Cerebellar nuclear complex (tissue), 1 donor: ENCODE results near the gene DNAH6.

Source experiments
- DNase-seq, 2 experiments: peaks; one replicate each; lab custom pipeline; 2025; lab: John Stamatoyannopoulos, UW

Gene DNAH6

GRCh38 chr2:84628486-84628885 lies 112.2 kb downstream of the DNAH6 start:
- DNase-seq: no peak

- no peak for DNase-seq
Observed at GRCh38 chr2:84629550-84629949, 113.3 kb downstream of the DNAH6 start.

DNA sequence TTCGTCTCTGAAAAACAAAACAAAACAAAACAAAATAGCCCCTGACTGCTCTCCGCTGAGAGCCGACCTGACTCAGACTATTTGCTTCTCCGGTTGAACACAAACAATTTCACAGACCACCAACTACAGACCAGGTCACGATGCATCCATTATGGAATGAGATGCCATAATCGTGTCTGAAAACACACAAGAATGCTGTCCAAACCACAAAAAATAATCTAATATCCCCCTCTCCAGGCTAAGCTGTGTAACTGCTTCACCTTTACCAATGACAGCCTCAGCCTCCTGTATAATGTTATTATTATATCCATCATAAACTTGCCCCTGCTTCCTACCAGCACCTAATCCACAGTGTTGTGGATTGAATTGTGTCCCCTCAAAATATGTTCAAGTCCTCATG lies 114.7 kb downstream of the DNAH6 start:
- no peak for DNase-seq

DNA sequence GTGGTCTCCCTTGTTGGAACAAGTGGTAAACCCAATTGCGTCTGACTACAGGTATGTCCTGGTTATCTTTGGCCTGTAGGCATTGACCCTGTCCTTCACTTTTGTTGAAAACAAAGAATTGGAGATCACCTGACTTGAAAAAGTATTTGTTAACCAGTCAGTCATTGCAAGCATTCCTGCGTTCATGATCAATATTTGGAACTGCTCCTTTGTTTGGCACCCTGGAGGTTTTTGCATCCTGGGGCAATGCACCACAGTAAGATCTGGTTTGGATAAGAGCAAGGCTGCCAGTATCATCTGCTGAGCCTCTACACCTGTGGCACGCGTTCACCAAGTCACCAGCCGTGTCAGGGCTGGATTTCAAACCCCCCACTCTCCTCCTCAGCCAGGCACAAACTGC lies 115.7 kb downstream of the DNAH6 start:
- no peak for DNase-seq

- no peak for DNase-seq
Observed at GRCh38 chr2:84636080-84636971, 120.0 kb downstream of the DNAH6 start.

GRCh38 chr2:84639751-84640150 lies 123.5 kb downstream of the DNAH6 start:
- no peak for DNase-seq

GRCh38 chr2:84640411-84640810 lies 124.1 kb downstream of the DNAH6 start:
- DNase-seq: no peak

GRCh38 chr2:84641021-84641420 lies 124.7 kb downstream of the DNAH6 start:
- DNase-seq: no peak

- no peak for DNase-seq
Observed at GRCh38 chr2:84643991-84644390, 127.7 kb downstream of the DNAH6 start.

GRCh38 chr2:84646514-84646913 lies 130.2 kb downstream of the DNAH6 start:
- DNase-seq: no peak

GRCh38 chr2:84647267-84647666 lies 131.0 kb downstream of the DNAH6 start:
- no peak for DNase-seq

- DNase-seq: no peak
Observed at GRCh38 chr2:84649058-84649457, 132.8 kb downstream of the DNAH6 start.

DNA sequence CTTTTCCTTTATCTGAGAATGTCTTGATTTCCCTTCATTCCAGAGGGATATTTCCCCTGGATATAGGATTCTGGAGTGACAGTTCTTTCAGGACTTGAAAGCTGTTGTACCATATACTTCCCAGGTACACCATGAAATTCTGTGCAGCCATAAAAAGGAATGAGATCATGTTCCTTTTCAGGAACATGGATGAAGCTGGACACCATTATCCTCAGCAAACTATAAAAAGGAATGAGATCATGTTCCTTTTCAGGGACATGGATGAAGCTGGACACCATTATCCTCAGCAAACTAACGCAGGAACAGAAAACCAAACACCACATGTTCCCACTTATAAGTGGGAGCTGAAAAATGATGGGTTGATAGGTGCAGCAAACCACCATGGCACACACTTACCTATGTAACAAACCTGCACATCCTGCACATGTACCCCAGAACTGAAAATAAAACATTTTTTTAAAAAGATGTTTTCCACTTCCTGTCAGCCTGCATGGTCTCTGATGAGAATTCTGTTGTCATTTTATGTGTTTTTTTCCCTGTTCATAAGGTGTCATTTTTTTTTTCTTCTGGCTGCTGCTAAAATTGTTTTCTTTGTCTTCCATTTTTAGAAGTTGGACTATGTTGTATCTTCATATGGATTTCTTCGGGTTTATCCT lies 133.3 kb downstream of the DNAH6 start:
- DNase-seq: no peak

DNA sequence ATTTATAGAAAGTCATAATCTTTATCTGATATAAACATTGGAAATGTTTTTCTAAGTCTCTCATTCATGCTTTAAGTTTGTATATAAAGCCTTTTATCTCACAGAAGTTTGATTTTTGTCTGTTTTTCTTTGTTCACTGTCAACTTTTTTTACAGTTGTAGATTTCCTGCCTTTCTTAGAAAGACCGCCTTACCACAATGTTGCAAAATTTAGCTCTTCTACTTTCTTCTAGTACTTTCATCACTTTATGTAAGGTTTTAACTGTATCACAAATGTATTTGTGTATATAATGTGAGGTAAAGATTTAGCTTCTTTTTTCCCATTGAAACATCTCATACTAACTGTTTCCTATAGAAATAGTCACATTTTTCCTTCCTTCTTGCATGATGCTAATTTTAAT lies 136.1 kb downstream of the DNAH6 start:
- DNase-seq: no peak

DNA sequence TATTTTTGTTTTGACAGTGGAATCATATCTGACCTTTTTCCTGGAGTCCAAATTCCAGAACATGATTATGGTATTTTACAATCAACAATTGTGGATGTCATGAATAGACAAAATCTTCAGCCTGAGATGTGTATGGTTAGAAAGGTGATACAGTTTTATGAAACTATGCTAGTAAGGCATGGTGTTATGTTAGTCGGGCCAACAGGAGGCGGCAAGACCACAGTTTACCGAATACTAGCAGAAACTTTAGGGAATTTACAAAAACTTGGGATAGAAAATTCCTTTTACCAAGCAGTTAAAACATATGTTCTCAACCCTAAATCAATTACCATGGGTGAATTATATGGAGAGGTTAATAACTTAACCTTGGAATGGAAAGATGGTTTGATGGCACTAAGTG lies 137.0 kb downstream of the DNAH6 start:
- DNase-seq: no peak

DNA sequence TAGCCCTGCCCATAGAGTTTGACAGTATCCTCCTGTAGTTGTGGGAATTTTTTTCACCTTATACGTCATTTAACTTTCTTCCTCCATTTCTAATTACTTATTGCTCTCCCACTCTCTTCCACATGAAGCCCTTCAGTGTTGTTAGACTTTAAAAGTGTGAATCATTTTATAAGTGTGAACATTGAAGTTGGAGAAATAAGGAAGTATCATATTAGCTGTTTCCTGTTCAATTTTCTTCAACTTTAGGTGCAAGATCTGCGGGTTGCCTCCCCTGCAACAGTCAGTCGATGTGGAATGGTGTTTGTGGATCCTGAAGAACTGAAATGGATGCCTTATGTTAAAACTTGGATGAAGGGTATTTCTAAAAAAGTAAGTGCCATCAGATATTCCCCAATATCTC lies 138.1 kb downstream of the DNAH6 start:
- DNase-seq: no peak

DNA sequence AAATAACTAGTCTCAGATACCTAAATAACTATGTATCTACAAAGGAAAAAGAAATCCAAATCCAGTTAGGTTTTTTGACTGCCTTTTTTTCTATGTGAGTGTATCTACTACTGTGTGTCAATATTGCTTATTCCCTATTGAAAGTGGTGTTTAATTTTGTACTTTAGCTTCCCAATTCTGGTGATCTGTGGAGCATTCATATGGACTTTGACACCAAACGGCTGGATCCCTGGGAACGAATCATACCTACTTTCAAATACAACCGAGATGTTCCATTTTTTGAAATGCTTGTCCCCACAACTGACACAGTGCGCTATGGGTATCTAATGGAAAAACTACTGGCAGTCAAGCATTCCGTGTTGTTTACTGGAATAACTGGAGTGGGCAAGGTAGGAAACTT lies 152.8 kb downstream of the DNAH6 start:
- DNase-seq: no peak

DNA sequence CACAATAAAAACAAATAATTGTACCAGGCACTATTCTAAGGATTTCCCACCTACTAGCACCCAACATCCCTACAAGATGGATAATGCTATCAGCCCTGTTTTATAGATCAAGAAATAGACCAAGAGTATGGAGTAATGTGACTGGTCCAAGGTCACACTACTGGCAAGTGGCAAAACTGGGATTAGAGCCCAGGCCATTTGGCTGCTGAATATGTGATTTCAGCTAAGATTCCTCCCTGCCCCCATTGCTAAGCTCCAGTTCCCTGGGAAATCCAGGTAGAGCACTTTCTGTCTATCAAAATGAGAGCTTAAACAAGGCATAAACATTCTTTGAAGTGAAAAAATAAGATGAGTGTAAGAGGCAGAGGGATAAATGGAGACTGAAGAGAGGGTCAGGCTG lies 157.8 kb downstream of the DNAH6 start:
- no peak for DNase-seq

DNA sequence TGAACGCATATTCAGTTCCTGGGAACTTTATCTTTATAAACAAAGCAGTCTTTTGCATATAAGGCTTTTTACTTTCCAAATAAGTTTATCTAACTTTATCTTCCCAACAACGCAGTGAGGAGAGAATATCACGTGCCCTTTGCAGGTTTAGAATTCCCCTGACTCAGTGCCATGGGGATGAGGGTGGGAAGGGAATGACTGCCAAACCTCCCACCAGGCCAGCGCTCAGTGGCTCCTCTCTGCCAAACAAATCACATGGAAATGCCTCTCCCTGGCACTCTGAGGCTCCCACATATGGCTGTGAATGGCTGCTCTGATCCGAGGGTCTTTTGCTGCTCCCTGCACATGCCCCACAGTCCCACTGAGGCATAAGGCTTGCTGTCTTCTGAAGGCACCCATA lies 158.3 kb downstream of the DNAH6 start:
- DNase-seq: no peak

GRCh38 chr2:84676295-84676694 lies 160.0 kb downstream of the DNAH6 start:
- no peak for DNase-seq

DNA sequence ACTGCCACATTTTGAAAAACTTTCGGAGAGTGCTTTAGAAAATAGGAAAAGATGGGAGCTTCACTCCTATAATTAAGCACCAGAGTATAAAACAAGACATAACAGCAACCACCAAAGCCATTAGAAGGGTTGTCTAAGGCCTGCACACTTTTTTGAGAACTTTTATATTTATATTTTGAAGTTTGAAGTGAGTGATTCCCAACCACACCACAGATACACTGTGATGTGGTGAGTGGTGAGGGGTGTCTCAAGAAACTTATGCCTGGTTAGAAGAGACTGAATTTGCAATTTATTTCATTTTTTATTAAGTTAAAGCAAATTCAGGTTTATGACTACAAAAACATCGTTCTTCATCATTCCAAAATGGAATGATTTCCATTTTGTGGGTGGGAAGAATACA lies 161.9 kb downstream of the DNAH6 start:
- DNase-seq: no peak

GRCh38 chr2:84686783-84687476 lies 170.6 kb downstream of the DNAH6 start:
- DNase-seq: no peak
